IgD-negative memory B cell (primary cell): Measurements from ENCODE around the gene RPL3. TPM values are rescaled to one million over a fixed set of nuclear protein-coding genes. Genes with fewer than 3 reads are reported as not detected.
A peak's percentile ranks its signal among the peaks of the same experiment; 100 is the strongest.
"Not testable (repeated sequence)": the region's sequence is repeated elsewhere in the genome, so short reads cannot be mapped to it uniquely, and the experiment has no call there.

Source experiments
- H3K27ac Mint-ChIP-seq, 3 donors: one replicate each; pipeline ENCODE4 v1.8.0; 2020 to 2022; ENCODE audit warnings: mild to moderate bottlenecking in 3 of 3, mixed read lengths in 3 of 3, moderate library complexity in 1 of 3
- H3K27me3 Mint-ChIP-seq: one replicate; pipeline ENCODE4 v1.8.0; 2021; ENCODE audit warnings: mixed read lengths
- H3K36me3 Mint-ChIP-seq: one replicate; pipeline ENCODE4 v1.8.0; 2020; ENCODE audit warnings: mild to moderate bottlenecking, mixed read lengths
- H3K4me1 Mint-ChIP-seq, 3 donors: one replicate each; pipeline ENCODE4 v1.8.0; 2020 to 2022; ENCODE audit warnings: mixed read lengths in 3 of 3, mild to moderate bottlenecking in 1 of 3
- H3K4me3 Mint-ChIP-seq, 4 donors: one replicate each; pipeline ENCODE4 v1.8.0; 2020 to 2022; ENCODE audit warnings: mild to moderate bottlenecking in 4 of 4, mixed read lengths in 4 of 4, moderate library complexity in 3 of 4
- H3K9me3 Mint-ChIP-seq, 3 donors: one replicate each; pipeline ENCODE4 v1.8.0; 2020 to 2021; ENCODE audit warnings: mixed read lengths in 3 of 3, mild to moderate bottlenecking in 1 of 3
- polyA plus RNA-seq: library from polyadenylated mRNA; unstranded; fragments of 300-500 nt; fragmentation: Illumina TruSeq; gene quantifications from one replicate; pipeline ENCODE4 v1.2.3, GENCODE V29; 2021

The RPL3 gene
- polyA plus RNA-seq: 4,030 TPM

- peaks cover 4% of the 10 kb centered on the region for H3K36me3 Mint-ChIP-seq
- no peaks in the 10 kb centered on the region for H3K27me3 Mint-ChIP-seq
- no peaks in the 10 kb centered on the region for H3K9me3 Mint-ChIP-seq
- peak within 1 kb of the TSS; percentile 96 to 99 (median 98) for H3K27ac Mint-ChIP-seq
- peak within 1 kb of the TSS; percentile 98 to 100 (median 99) for H3K4me3 Mint-ChIP-seq
- peaks cover 27 to 38% (median 32%) of the 10 kb centered on the region in 3 donors for H3K4me1 Mint-ChIP-seq
Observed at GRCh38 chr22:39319284-39320022, at the start of gene RPL3. TSS of gene RPL3 (minus strand) at chr22:39319623. CDS start at chr22:39319597, 26 bp downstream.

DNA sequence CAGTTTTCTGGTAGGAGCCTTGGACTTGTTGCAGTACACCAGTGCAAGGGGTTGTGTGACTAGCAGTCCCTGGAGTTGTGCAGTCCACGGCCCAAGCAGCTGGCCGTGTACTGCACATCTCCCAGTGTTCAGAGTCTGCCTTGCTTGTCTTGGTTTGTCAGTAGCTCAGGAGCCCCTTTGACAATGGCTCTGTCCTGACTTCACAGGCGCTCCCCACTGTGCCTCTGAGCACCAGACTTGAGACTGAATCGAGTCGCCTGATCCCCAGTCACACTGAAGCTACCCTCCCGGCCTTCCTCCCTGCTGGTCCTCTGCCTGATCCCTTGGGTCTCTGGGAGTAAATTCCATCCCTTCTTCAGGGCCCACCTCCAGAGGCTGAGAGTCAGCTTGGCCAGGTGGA, 49.8 kb upstream of the RPL3 start:
- no peak overlapping the region for H3K27ac Mint-ChIP-seq
- H3K9me3 Mint-ChIP-seq: no peaks in the 10 kb centered on the region
- H3K36me3 Mint-ChIP-seq: no peaks in the 10 kb centered on the region
- H3K27me3 Mint-ChIP-seq: no peaks in the 10 kb centered on the region
- no peak overlapping the region for H3K4me3 Mint-ChIP-seq
- H3K4me1 Mint-ChIP-seq: peaks cover 0 to 6% (median 0%) of the 10 kb centered on the region in 3 donors

DNA sequence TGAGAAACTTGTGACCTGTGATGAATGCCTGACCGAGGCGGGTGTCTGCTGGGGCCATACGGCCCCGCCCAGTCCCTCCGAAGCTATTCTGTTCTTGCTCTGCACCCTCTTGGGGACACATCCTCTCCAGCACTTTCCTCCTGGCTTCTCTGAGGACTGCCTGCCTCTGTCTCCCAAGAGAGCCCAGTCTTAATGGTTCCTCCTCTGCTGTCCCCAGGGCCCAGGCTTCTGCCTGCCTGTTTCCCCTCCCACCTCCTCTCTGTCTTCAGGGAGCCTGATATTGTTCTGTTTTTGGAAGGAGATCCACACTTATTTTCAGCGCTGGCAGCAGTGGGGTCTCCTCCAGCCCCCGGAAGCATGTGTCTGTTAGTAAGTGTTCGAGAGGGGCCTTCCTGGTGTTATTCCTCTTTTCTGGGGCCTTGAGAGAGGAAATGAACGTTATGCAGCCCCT, 49.1 kb upstream of the RPL3 start:
- peak overlapping the region in 1 of 3 donors; percentile 46 for H3K27ac Mint-ChIP-seq
- peaks cover 0 to 6% (median 0%) of the 10 kb centered on the region in 3 donors for H3K4me1 Mint-ChIP-seq
- no peaks in the 10 kb centered on the region for H3K36me3 Mint-ChIP-seq
- H3K9me3 Mint-ChIP-seq: no peaks in the 10 kb centered on the region
- H3K27me3 Mint-ChIP-seq: no peaks in the 10 kb centered on the region
- H3K4me3 Mint-ChIP-seq: peak overlapping the region in 1 of 4 donors; percentile 41

DNA sequence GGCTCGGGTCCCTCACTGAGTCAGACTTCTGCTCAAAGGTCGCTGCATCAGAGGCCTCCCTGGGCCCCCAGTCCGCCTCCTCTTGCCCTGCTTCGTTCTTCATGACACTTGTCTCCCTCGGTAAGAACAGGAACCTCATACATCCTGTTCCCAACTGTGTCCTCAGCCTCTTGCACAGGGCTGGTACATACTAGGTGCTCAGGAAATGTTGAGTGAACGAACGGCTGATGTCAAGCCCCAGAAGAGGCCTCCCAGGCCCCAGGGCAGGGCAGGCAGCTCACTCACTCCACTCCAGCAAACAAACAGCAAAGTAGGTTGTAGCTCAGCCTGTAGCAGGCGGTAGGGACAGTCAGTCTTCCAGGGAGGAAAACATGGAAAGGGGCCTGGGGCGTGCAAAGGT, 47.6 kb upstream of the RPL3 start:
- H3K9me3 Mint-ChIP-seq: no peaks in the 10 kb centered on the region
- no peak overlapping the region for H3K27ac Mint-ChIP-seq
- H3K27me3 Mint-ChIP-seq: no peaks in the 10 kb centered on the region
- peaks cover 0 to 6% (median 0%) of the 10 kb centered on the region in 3 donors for H3K4me1 Mint-ChIP-seq
- no peaks in the 10 kb centered on the region for H3K36me3 Mint-ChIP-seq
- no peak overlapping the region for H3K4me3 Mint-ChIP-seq

DNA sequence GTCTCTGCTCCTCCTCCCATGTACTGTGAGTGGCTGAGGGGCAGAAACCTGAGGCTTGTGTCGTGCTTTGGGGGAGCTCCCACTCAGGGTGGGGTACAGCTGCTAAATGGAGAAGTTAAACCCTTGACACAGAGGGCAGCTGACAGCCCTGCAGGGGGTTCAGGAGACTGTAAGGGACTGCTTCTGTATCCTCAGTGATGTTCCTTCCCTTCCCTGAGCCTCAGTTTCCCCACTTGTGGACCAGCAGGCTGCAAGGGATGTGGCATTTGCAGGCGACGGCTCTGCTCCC, 46.0 kb upstream of the RPL3 start:
- no peak overlapping the region for H3K4me3 Mint-ChIP-seq
- no peaks in the 10 kb centered on the region for H3K9me3 Mint-ChIP-seq
- no peak overlapping the region for H3K27ac Mint-ChIP-seq
- no peaks in the 10 kb centered on the region for H3K27me3 Mint-ChIP-seq
- H3K4me1 Mint-ChIP-seq: peaks cover 0 to 8% (median 0%) of the 10 kb centered on the region in 3 donors
- no peaks in the 10 kb centered on the region for H3K36me3 Mint-ChIP-seq

DNA sequence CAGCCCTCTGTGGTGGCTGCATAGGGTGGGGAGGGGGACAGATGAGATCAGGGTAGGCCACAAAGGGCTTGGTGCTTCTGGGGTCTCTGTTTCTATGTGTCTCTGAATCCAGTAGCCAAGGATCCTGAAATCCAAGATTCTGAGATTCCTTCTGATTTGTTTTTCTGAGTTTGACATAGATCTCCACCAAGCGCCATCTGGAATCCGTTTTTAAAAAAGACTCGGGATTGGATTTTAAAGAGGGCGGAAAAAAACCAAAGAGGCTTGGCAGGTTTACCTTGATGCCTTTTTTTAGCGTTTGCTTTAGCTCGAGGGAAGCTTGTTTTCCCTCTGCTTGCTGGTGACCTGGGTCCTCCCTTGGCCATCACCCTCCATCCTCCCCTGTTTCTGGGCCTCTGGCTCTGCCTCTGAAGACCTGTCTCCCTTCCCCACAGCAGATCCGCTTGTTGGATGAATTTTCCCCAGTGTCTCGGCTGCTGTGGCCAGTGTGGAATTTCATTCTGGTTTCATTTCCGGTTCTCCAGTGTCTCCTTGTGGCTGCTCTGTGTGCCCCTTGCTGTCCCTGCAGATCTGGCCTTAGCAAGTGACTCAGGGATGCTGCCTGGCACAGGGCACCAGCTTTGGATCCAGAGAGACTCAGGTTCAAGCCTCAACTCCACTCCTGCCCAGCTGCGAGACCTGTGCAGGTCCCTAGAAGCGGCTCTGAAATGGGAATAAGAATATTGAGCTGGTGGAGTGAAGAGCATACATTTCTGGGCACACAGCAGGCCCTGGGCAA, 45.5 kb upstream of the RPL3 start:
- peaks cover 0 to 8% (median 0%) of the 10 kb centered on the region in 3 donors for H3K4me1 Mint-ChIP-seq
- H3K9me3 Mint-ChIP-seq: no peaks in the 10 kb centered on the region
- peaks cover 4% of the 10 kb centered on the region for H3K36me3 Mint-ChIP-seq
- H3K27ac Mint-ChIP-seq: peak overlapping the region in 1 of 3 donors; percentile 91
- H3K4me3 Mint-ChIP-seq: no peak overlapping the region
- no peaks in the 10 kb centered on the region for H3K27me3 Mint-ChIP-seq

DNA sequence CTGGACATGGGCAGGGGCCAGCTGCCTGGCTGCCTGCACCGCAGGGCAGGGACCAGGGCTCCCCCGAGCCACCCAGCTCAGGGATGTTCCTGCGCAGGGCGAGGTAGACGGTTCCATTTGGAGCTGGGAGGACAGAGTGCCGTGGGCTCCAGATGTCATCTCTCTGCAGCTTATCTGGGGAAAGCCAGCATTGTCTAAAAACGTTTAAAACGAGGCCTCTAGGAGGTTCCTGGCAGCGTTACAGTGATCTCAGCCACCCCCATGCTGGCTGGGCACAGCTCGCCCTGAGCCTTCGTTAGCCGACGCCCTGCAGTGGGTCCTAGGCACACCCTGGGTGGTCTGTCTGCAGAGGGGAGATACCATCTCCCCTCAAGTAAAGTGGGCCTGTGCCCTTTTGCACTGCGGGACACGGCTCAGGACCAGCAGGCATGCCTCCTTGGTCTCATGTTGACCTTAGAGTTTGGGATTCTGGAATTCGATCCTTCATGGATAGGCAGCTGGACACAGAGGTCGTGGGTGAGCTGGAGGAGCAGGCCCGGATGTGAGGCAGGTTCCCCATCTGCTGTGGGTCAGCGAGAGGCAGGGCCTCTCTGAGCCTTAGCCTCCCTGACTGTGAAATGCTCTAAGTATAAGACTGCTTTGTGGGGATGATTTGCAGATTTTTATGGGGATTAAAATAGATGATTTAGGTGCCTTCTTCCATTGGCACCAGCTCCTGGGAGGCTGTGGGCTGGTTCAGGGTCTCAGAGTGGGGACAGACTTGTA, 44.5 kb upstream of the RPL3 start:
- Mint-ChIP-seq H3K27ac (peak overlapping the region in 1 of 3 donors; percentile 91), H3K4me3 (peak overlapping the region in 1 of 4 donors; percentile 9), H3K4me1 (peaks cover 0 to 8% (median 0%) of the 10 kb centered on the region in 3 donors), H3K9me3 (no peaks in the 10 kb centered on the region), H3K27me3 (no peaks in the 10 kb centered on the region), H3K36me3 (peaks cover 4% of the 10 kb centered on the region)

- H3K27ac Mint-ChIP-seq: no peak overlapping the region
- peaks cover 4% of the 10 kb centered on the region for H3K36me3 Mint-ChIP-seq
Observed at GRCh38 chr22:39362932-39363331, 43.5 kb upstream of the RPL3 start.

GRCh38 chr22:39362271-39362670, 42.8 kb upstream of the RPL3 start:
- Mint-ChIP-seq H3K36me3 (peaks cover 4% of the 10 kb centered on the region), H3K4me1 (peaks cover 0 to 4% (median 0%) of the 10 kb centered on the region in 3 donors), H3K4me3 (no peak overlapping the region), H3K27ac (no peak overlapping the region), H3K27me3 (no peaks in the 10 kb centered on the region), H3K9me3 (no peaks in the 10 kb centered on the region)

More at GRCh38 chr22:39362932-39363331, 43.5 kb upstream of the RPL3 start:
- Mint-ChIP-seq H3K9me3 (no peaks in the 10 kb centered on the region), H3K27me3 (no peaks in the 10 kb centered on the region), H3K4me3 (no peak overlapping the region), H3K4me1 (peaks cover 0 to 4% (median 0%) of the 10 kb centered on the region in 3 donors)

GRCh38 chr22:39361496-39361895, 42.1 kb upstream of the RPL3 start:
- no peak overlapping the region for H3K4me3 Mint-ChIP-seq
- H3K27me3 Mint-ChIP-seq: no peaks in the 10 kb centered on the region
- peaks cover 4% of the 10 kb centered on the region for H3K36me3 Mint-ChIP-seq
- no peak overlapping the region for H3K27ac Mint-ChIP-seq
- H3K4me1 Mint-ChIP-seq: peaks cover 0 to 4% (median 0%) of the 10 kb centered on the region in 3 donors
- no peaks in the 10 kb centered on the region for H3K9me3 Mint-ChIP-seq

DNA sequence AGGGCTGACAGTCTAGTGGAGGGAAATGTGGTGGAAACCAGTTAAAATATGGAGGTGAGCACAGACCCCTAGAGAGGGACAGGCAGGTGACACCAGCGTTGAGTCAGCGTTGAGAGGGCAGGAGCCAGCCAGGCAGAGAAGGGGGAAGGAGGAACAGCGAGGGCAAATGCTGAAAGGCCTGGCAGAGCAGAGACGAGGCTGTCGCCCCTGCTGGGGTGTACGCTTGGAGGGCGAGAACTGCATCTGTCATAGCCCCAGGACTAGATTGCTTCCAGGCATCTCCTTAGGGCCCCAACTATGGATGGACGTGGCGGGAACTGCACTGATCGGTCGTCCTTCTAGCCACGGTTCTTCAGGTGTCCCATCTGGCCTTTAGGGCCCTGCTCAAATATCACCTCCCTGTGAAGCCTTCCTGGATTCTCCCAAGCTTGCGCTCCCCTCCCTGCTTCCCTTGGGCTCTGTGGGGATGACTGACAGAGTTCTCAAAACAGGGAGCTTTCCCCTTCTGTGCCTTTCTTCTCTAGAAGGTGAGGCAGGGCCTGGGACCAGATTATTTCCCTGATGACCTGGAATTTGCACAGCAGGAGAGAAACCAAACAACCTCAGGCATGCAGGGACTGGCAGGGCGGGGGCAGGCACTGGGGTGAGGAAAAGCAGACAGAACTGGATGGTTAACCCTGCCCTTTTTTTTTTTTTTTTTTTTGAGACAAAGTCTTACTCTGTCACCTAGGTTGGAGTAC, 41.4 kb upstream of the RPL3 start:
- no peak overlapping the region for H3K27ac Mint-ChIP-seq
- H3K36me3 Mint-ChIP-seq: peaks cover 4% of the 10 kb centered on the region
- H3K27me3 Mint-ChIP-seq: no peaks in the 10 kb centered on the region
- peaks cover 0 to 4% (median 0%) of the 10 kb centered on the region in 3 donors for H3K4me1 Mint-ChIP-seq
- no peaks in the 10 kb centered on the region for H3K9me3 Mint-ChIP-seq
- no peak overlapping the region for H3K4me3 Mint-ChIP-seq

GRCh38 chr22:39360242-39360641, 40.8 kb upstream of the RPL3 start:
- Mint-ChIP-seq H3K36me3 (peaks cover 4% of the 10 kb centered on the region), H3K4me3 (no peak overlapping the region), H3K4me1 (peaks cover 0 to 2% (median 0%) of the 10 kb centered on the region in 3 donors), H3K9me3 (no peaks in the 10 kb centered on the region), H3K27ac (no peak overlapping the region), H3K27me3 (no peaks in the 10 kb centered on the region)

- no peaks in the 10 kb centered on the region for H3K9me3 Mint-ChIP-seq
- H3K27ac Mint-ChIP-seq: no peak overlapping the region
- H3K27me3 Mint-ChIP-seq: no peaks in the 10 kb centered on the region
- peaks cover 0 to 2% (median 0%) of the 10 kb centered on the region in 3 donors for H3K4me1 Mint-ChIP-seq
- H3K36me3 Mint-ChIP-seq: peaks cover 4% of the 10 kb centered on the region
- no peak overlapping the region for H3K4me3 Mint-ChIP-seq
Observed at GRCh38 chr22:39359659-39360195, 40.3 kb upstream of the RPL3 start.

DNA sequence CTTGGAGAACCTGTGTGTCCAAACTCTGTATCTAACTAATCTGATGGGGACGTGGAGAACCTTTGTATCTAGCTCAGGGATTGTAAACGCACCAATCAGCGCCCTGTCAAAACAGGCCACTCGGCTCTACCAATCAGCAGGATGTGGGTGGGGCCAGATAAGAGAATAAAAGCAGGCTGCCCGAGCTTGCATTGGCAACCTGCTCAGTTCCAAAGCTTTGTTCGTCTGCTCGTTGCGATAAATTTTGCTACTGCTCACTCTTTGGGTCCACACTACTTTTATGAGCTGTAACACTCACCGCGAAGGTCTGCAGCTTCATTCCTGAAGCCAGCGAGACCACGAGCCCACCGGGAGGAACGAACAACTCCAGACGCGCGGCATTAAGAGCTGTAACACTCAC, 38.8 kb upstream of the RPL3 start:
- H3K4me1 Mint-ChIP-seq, H3K36me3 Mint-ChIP-seq, H3K9me3 Mint-ChIP-seq, H3K27me3 Mint-ChIP-seq, H3K4me3 Mint-ChIP-seq: not testable (repeated sequence)
- H3K27ac Mint-ChIP-seq: peak overlapping the region in 1 of 3 donors; percentile 78
